ENCODE results near the gene STRA6.

STRA6 gene

GRCh38 chr15:74129586-74130154 lies 72.9 kb downstream of the STRA6 start:
- no peak for DNase-seq

Data from inflammatory macrophage treated with lipopolysaccharide for 4 hours (primary cell).